Measurements from ENCODE around the gene MRGPRE. TPM values are rescaled to one million over a fixed set of nuclear protein-coding genes. Genes with fewer than 3 reads are reported as not detected.

The MRGPRE gene
- total RNA-seq, 6 donors from 2014 or later: 0.26 TPM; not detected in 5

DNA sequence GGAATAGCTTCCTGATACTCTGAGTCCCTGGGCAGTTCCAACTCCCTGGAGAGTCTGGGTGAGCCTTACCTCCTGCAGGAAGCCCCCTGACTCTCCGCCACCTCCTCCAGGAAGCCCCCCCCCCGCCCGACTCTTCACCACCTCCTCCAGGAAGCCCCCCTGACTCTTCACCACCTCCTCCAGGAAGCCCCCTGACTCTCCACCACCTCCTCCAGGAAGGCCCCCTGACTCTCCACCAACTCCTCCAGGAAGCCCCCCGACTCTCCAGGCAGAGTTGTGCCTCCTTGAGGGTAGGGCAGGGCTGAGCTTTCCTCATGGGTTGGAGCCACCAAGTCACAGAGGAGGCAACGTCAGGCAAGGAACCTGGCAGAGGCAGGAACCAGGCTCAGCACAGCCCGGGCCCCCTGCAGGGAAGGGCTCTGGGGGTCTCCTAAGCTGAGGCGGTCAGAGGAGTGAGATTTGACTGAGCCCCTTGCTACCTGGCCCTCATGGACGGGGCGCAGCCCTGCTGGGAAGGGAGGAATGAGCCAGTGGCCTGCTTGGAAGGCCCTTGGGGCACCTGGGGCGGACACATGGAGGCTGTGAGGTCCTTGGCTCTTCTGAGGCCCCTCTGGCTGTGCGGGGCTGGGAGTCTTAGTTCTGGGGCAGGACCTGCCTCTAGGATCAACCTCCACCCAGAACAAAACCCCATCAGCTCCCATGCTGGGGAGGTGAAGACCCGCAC, 31.7 kb downstream of the MRGPRE start:
- H3K4me3 ChIP-seq: no peak overlapping the region
- peak in 1 of 2 donors; percentile 37 for DNase-seq
- peaks cover 7 to 21% (median 11%) of the 10 kb centered on the region in 4 donors for H3K4me1 ChIP-seq
- TF ChIP-seq, protein P1, sequence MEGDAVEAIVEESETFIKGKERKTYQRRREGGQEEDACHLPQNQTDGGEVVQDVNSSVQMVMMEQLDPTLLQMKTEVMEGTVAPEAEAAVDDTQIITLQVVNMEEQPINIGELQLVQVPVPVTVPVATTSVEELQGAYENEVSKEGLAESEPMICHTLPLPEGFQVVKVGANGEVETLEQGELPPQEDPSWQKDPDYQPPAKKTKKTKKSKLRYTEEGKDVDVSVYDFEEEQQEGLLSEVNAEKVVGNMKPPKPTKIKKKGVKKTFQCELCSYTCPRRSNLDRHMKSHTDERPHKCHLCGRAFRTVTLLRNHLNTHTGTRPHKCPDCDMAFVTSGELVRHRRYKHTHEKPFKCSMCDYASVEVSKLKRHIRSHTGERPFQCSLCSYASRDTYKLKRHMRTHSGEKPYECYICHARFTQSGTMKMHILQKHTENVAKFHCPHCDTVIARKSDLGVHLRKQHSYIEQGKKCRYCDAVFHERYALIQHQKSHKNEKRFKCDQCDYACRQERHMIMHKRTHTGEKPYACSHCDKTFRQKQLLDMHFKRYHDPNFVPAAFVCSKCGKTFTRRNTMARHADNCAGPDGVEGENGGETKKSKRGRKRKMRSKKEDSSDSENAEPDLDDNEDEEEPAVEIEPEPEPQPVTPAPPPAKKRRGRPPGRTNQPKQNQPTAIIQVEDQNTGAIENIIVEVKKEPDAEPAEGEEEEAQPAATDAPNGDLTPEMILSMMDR (IDR thresholded peaks at IDR 0.05): no peak
- no peak for TF ChIP-seq POLR2A (IDR thresholded peaks at IDR 0.05)
- no peak for TF ChIP-seq EP300 (IDR thresholded peaks at IDR 0.05)
- TF ChIP-seq POLR2AphosphoS5 (IDR thresholded peaks at IDR 0.05): no peak
- ATAC-seq (ENCODE audit: low FRiP score in 2 of 2): no peak
- WGBS, 2 donors: 77 to 93% methylated on average over 2 to 12 of the region's 12 CpGs
- no peak overlapping the region for H3K27ac ChIP-seq
- H3K27me3 ChIP-seq: peaks cover 0 to 23% (median 11%) of the 10 kb centered on the region in 4 donors
- H3K9me3 ChIP-seq: no peaks in the 10 kb centered on the region
- H3K36me3 ChIP-seq: no peaks in the 10 kb centered on the region

DNA sequence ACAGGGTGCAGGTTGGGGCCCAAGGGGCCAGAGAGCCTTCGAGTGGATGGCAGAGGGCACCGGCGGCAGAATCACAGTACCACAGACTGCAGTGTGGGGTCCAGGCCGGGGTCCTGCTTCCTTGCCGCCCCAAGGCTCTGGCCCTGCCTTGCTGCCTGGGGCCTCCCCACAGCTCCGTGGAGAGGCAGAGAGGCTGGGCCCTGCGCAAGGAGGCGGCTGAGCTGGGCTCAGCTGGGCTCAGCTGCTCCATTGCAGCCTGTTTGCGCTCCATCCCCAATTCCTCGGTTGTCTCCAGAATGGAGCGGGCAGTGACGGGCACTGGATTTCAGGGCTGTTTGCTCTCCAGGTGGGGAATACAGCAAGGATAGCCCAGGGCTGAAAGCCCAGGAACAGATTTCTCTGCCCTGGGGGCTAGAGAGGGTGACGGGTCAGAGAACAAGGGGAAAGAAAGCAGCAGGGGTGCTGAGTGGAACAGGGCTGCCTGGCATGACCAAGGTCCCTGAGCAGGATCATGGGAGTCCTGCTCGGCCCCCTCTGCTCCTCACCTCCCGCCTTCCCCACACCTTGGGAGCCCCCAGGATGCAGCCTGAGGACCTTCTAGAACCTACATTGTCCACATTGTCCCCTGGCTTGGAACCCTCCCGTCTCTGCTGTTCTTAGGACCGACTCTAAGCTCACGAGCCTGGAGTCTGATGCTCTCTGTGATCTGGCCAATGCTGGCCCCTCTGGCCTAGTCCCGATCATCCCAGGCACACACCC, 32.5 kb downstream of the MRGPRE start:
- Histone ChIP-seq H3K9me3 (no peaks in the 10 kb centered on the region), H3K4me3 (no peak overlapping the region), H3K27ac (no peak overlapping the region), H3K36me3 (no peaks in the 10 kb centered on the region), H3K27me3 (peaks cover 0 to 23% (median 11%) of the 10 kb centered on the region in 4 donors), H3K4me1 (peaks cover 4 to 17% (median 8%) of the 10 kb centered on the region in 4 donors)
- 73 to 90% methylated on average over 4 to 14 of the region's 19 CpGs for WGBS, 2 donors
- TF ChIP-seq POLR2AphosphoS5 (IDR thresholded peaks at IDR 0.05) (no peak), EP300 (IDR thresholded peaks at IDR 0.05) (no peak)
- TF ChIP-seq, protein P1 (IDR thresholded peaks at IDR 0.05): no peak
- ATAC-seq (ENCODE audit: low FRiP score in 2 of 2) (no peak), DNase-seq (peak; percentile 18 to 71)

DNA sequence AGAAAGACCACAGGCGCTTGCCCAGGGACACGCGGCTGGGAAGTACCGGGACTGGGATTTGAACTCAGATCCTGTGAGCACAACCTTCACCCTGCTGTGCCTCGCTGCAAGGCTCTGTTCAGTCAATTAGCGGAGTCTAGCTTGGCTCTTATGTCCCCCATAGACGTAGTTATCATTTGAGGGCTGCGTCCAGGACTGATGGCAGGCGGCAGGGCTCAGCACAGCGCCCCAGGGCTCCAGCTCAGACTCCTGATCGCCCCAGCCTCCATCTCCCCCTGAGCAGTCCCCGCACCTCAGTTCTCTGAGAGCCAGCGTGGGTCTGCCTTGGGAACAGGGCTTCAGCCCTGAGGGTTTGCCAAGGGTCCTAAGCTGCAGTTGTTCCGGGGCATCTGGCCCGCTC, 33.4 kb downstream of the MRGPRE start:
- Histone ChIP-seq H3K4me1 (peaks cover 4 to 16% (median 8%) of the 10 kb centered on the region in 4 donors), H3K27me3 (peaks cover 0 to 20% (median 9%) of the 10 kb centered on the region in 4 donors), H3K4me3 (no peak overlapping the region), H3K9me3 (no peaks in the 10 kb centered on the region), H3K27ac (no peak overlapping the region), H3K36me3 (no peaks in the 10 kb centered on the region)
- ATAC-seq (ENCODE audit: low FRiP score in 2 of 2): no peak
- WGBS, 2 donors: 81 to 90% methylated on average over 13 to 15 of the region's 15 CpGs
- TF ChIP-seq, protein P1 (IDR thresholded peaks at IDR 0.05): no peak
- TF ChIP-seq EP300 (IDR thresholded peaks at IDR 0.05) (no peak), POLR2A (IDR thresholded peaks at IDR 0.05) (no peak), POLR2AphosphoS5 (IDR thresholded peaks at IDR 0.05) (no peak)
- DNase-seq: no peak

DNA sequence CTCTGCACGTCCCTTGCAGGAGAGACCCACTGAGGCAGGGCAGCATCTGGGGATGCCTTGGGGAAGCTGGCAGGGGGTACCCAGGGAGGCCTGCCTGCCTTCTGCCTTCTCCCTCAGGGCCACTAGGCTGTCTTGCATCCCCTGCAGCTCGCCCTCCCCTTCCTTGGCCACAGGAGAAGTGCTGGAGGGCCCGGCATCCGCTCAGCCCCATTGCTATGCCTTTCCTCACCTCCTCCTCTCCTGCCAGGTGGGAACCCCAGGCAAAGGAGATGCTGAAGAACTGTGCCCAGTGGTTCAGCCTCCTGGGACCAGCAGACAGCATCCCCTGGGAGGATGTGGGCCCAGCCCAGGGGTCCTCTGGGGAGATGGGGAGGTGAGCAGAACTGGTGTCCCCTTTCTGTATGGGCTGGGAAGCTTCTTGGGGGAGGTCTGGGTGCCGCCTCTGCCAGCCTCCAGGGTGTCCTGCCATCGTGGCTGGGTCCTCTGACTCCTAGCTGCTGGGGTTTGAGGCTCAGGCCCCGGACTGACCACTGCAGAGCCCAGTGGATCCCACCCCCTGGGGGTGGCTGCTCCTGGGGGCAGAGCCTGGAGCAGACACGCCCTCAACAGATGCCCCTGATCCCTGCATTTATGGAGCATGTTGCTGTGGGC, 34.2 kb downstream of the MRGPRE start:
- H3K4me1 ChIP-seq: peaks cover 0 to 8% (median 1%) of the 10 kb centered on the region in 4 donors
- H3K27ac ChIP-seq: no peak overlapping the region
- no peak overlapping the region for H3K4me3 ChIP-seq
- H3K36me3 ChIP-seq: no peaks in the 10 kb centered on the region
- 88 to 89% methylated on average over 3 to 5 of the region's 8 CpGs for WGBS, 2 donors
- ATAC-seq (ENCODE audit: low FRiP score in 2 of 2) (no peak), DNase-seq (no peak)
- TF ChIP-seq POLR2AphosphoS5 (IDR thresholded peaks at IDR 0.05) (no peak), EP300 (IDR thresholded peaks at IDR 0.05) (no peak), POLR2A (IDR thresholded peaks at IDR 0.05) (no peak)
- TF ChIP-seq, protein P1 (IDR thresholded peaks at IDR 0.05): no peak
- no peaks in the 10 kb centered on the region for H3K9me3 ChIP-seq
- H3K27me3 ChIP-seq: peaks cover 0 to 12% (median 5%) of the 10 kb centered on the region in 4 donors

All from upper lobe of left lung (tissue), 6 donors.